ENCODE results near the gene SLC35F2.

Gene SLC35F2

DNA sequence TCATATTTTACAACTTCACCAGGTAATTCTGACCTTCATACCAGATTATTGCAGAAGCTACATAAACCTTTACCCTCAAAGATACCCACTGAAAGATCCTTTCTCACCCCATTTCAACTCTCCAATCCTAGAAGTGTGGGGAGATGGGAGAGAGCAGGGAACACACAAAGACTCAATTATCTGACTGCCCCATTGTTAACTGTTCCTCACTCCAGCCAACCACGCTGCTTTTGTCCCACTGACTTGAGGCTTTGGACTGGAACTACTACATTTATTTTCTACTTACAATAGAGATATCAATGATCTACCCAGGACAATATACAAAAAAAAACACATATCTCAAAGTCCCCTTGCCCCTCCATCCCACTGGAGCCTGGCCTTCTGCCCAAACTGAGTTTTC is 102.0 kb downstream of the SLC35F2 start:
- TF ChIP-seq, protein P1, sequence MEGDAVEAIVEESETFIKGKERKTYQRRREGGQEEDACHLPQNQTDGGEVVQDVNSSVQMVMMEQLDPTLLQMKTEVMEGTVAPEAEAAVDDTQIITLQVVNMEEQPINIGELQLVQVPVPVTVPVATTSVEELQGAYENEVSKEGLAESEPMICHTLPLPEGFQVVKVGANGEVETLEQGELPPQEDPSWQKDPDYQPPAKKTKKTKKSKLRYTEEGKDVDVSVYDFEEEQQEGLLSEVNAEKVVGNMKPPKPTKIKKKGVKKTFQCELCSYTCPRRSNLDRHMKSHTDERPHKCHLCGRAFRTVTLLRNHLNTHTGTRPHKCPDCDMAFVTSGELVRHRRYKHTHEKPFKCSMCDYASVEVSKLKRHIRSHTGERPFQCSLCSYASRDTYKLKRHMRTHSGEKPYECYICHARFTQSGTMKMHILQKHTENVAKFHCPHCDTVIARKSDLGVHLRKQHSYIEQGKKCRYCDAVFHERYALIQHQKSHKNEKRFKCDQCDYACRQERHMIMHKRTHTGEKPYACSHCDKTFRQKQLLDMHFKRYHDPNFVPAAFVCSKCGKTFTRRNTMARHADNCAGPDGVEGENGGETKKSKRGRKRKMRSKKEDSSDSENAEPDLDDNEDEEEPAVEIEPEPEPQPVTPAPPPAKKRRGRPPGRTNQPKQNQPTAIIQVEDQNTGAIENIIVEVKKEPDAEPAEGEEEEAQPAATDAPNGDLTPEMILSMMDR (IDR thresholded peaks at IDR 0.05; ENCODE audit: unreplicated experiment in 3 of 3), result no peak
- no peaks in the 10 kb centered on the region for H3K36me3 Mint-ChIP-seq (ENCODE audit: low read depth)
- no peak overlapping the region for H3K27ac Mint-ChIP-seq
- peaks cover 27% of the 10 kb centered on the region for H3K4me1 Mint-ChIP-seq
- no peak overlapping the region for H3K4me3 Mint-ChIP-seq
- peaks cover 4% of the 10 kb centered on the region for H3K27me3 Mint-ChIP-seq (ENCODE audit: low read depth)
- peaks cover 19% of the 10 kb centered on the region for H3K9me3 Mint-ChIP-seq

DNA sequence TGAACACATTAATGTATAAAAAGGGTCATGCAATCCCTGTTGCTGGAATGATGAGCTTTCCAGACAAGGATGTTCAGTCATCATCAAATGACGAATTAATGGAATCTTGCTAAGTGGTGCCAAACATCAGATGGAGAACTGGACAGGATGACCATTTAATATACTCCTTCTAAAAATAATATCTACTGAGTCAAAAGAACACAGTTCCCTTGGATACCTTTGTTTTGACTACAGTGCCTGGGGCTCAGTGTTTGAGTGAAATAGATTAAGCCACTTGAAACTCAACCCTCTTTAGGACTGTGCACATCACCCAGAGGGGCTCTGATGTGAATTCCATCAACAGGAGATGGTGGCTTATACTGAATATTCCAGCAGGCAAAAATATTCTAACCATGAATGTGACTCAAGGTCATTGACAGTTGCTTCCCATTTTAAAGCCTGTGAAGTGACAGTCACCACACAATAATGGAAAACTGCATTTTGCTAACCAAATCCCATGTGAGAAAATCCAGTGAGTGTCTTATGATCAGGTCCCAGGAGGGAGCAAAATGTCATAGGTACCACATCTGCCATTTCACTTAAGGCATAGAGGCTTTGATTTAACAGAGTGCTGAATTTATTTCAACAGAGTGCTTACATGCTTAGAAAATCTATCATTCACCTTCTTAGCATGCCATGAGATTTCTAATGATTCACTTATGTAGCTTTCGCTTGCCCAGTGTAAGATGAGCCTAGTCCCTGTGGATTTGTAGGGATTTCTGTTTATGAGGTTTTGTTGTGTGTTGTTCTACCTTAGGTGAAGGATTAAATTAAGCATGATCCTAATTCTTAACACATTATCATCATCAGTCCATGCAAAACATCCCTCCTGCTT is 105.4 kb downstream of the SLC35F2 start:
- Mint-ChIP-seq H3K36me3 (ENCODE audit: low read depth) (no peaks in the 10 kb centered on the region), H3K4me3 (no peak overlapping the region), H3K9me3 (peaks cover 7% of the 10 kb centered on the region), H3K27me3 (ENCODE audit: low read depth) (peaks cover 4% of the 10 kb centered on the region), H3K4me1 (peaks cover 16% of the 10 kb centered on the region), H3K27ac (no peak overlapping the region)
- TF ChIP-seq, protein P1 (IDR thresholded peaks at IDR 0.05; ENCODE audit: unreplicated experiment in 3 of 3), result no peak

DNA sequence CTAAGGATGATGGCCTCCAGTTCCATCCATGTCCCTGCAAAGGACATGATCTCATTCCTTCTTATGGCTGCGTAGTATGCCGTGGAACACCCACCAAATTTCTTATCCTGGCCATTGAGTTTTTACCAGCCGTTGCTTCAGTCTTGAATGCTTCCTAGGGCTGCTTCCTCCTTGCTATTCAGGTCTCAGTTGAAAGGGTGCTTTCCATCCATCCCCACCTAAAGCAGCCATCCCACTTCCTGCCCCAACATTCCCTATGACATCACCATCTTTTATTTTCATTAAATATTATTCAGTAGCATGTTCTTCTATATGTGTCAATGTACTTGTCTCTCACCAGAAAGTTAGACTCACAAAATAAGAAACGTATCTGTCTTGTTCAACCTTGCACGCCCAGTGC is 106.1 kb downstream of the SLC35F2 start:
- H3K27me3 Mint-ChIP-seq (ENCODE audit: low read depth), result peaks cover 4% of the 10 kb centered on the region
- H3K36me3 Mint-ChIP-seq (ENCODE audit: low read depth), result no peaks in the 10 kb centered on the region

DNA sequence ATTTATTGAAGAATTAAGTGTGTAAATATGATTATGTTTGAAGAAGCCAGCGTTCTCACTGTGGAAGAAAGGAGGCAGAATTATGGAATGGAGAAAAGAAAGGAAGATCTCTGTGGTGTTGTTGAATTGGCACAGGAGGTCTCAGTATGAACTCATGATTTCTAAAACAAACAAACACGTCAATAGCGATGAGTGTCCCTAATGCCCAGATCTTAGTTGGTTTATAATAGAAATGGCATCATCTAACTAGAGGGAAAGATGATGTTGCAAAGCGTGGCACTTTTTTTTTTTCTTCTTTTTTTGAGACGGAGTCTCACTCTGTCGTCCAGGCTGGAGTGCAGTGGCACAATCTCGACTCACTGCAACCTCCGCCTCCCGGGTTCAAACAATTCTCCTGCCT is 107.5 kb downstream of the SLC35F2 start:
- Mint-ChIP-seq H3K27ac (no peak overlapping the region), H3K4me1 (peaks cover 20% of the 10 kb centered on the region), H3K9me3 (no peaks in the 10 kb centered on the region), H3K36me3 (ENCODE audit: low read depth) (no peaks in the 10 kb centered on the region), H3K4me3 (no peak overlapping the region), H3K27me3 (ENCODE audit: low read depth) (no peaks in the 10 kb centered on the region)
- TF ChIP-seq, protein P1 (IDR thresholded peaks at IDR 0.05; ENCODE audit: unreplicated experiment in 3 of 3), result no peak

More for the DNA sequence above, 106.1 kb downstream of the SLC35F2 start:
- Mint-ChIP-seq H3K9me3 (peaks cover under 1% of the 10 kb centered on the region), H3K4me3 (no peak overlapping the region), H3K27ac (no peak overlapping the region), H3K4me1 (peaks cover 17% of the 10 kb centered on the region)
- TF ChIP-seq, protein P1 (IDR thresholded peaks at IDR 0.05; ENCODE audit: unreplicated experiment in 3 of 3), result no peak

DNA sequence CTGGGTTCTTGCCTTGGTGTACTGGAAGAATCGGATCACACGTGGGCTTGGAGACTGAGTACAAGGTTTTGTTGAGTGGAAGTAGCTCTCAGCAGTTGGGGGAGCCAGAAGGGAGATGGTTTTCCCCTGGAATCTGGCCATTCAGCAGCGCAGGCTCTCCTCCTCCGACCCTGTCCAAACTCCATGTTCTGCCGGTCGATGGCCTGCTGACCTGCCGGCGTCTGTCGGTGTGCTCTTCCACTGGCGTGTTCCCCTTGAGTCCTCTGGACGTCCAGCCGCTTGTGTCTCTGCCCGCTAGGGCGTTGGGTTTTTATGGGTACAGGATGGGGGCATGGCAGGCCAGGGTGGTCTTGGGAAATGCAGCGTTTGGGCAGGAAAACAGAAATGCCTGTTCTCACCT is 108.3 kb downstream of the SLC35F2 start:
- Mint-ChIP-seq H3K4me1 (peaks cover 20% of the 10 kb centered on the region), H3K27me3 (ENCODE audit: low read depth) (no peaks in the 10 kb centered on the region), H3K9me3 (no peaks in the 10 kb centered on the region), H3K27ac (no peak overlapping the region), H3K4me3 (no peak overlapping the region), H3K36me3 (ENCODE audit: low read depth) (no peaks in the 10 kb centered on the region)
- TF ChIP-seq, protein P1 (IDR thresholded peaks at IDR 0.05; ENCODE audit: unreplicated experiment in 3 of 3), result no peak

DNA sequence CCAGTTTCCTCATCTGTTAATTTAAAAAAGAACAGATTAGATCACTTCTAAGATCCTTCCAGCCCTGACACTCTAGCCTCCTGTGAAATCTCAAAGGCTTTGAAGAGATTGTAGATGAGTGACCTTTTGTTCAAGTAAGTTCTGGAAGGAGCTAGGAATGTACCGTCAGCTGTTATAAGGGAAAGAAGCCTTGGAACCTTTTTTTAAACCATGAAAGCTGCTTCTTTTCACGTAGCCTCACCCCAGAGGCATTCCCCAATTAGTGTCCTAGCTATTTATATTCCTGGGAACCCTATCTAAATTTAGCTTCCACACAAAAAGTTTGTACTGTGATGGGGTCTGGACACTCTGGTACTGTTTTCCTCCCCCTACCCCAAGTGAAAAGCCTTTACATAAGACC is 111.0 kb downstream of the SLC35F2 start:
- no peak overlapping the region for H3K4me3 Mint-ChIP-seq
- H3K27me3 Mint-ChIP-seq (ENCODE audit: low read depth), result no peaks in the 10 kb centered on the region
- no peaks in the 10 kb centered on the region for H3K36me3 Mint-ChIP-seq (ENCODE audit: low read depth)
- H3K4me1 Mint-ChIP-seq, result peaks cover 35% of the 10 kb centered on the region
- TF ChIP-seq, protein P1 (IDR thresholded peaks at IDR 0.05; ENCODE audit: unreplicated experiment in 3 of 3), result no peak
- peaks cover 3% of the 10 kb centered on the region for H3K9me3 Mint-ChIP-seq
- peak overlapping the region in 2 of 3 experiments; percentile 4 to 31 for H3K27ac Mint-ChIP-seq
